ENCODE data around the gene MAP3K5. TPM values are rescaled to one million over a fixed set of nuclear protein-coding genes. Genes with fewer than 3 reads are reported as not detected.
A peak's percentile ranks its signal among the peaks of the same experiment; 100 is the strongest.

The MAP3K5 gene
- total RNA-seq, 1 experiment from 2014 or later, result 8.1 TPM

- POLR2A ChIA-PET, result no interaction called here
- Histone ChIP-seq H3K4me1 (ENCODE audit: control insufficient read depth, insufficient read depth, low read length) (peaks cover 4% of the 10 kb centered on the region; the same call in 1 of the 2 replicates), H3K4me3 (ENCODE audit: low read depth in 2 of 2, low read length in 2 of 2) (no peak overlapping the region), H3K9me3 (ENCODE audit: control insufficient read depth, insufficient read depth, low read depth, low read length) (no peaks in the 10 kb centered on the region), H3K27me3 (ENCODE audit: control insufficient read depth, insufficient read depth, low read length) (no peaks in the 10 kb centered on the region), H3K36me3 (ENCODE audit: control insufficient read depth, insufficient read depth, low read length) (no peaks in the 10 kb centered on the region), H3K27ac (ENCODE audit: low read length) (peak overlapping the region; percentile 44; the same call in 1 of the 2 replicates)
- TF ChIP-seq CTCF (IDR thresholded peaks at IDR 0.05) (no peak), REST (IDR thresholded peaks at IDR 0.05; ENCODE audit: insufficient read depth in 1 of 2, low read depth in 2 of 2, low read length in 1 of 2) (no peak), TCF7L2 (IDR thresholded peaks at IDR 0.05; ENCODE audit: low read depth, low read length) (no peak), POLR2AphosphoS5 (IDR thresholded peaks at IDR 0.05; ENCODE audit: low read depth, low read length) (no peak), SIN3A (IDR thresholded peaks at IDR 0.05; ENCODE audit: borderline replicate concordance, insufficient read depth, low read depth, low read length) (no peak)
- in situ Hi-C loops (cut with HindIII; ENCODE audit: low pct_unique_long_range_greater_than_20kb, low sequenced_read_pairs), result no loop called here
- no TSS peak for BruUV-seq (replicated peaks)
- CTCF ChIA-PET, result no interaction called here
- DNase-seq (ENCODE audit: low read depth, low spot score) (no peak), ATAC-seq (no peak)
- intact Hi-C loops (cut with micrococcal nuclease; ENCODE audit: unreplicated experiment), result loop anchor here (5.0 kb wide), 1 partner anchor 45 kb away; no protein-coding TSS in a partner anchor
Measured at GRCh38 chr6:136677344-136677743, 114.9 kb downstream of the MAP3K5 start.

- ChIA-PET POLR2A (no interaction called here), CTCF (no interaction called here)
- no peaks in the 10 kb centered on the region for H3K9me3 ChIP-seq (ENCODE audit: control insufficient read depth, insufficient read depth, low read depth, low read length)
- no peaks in the 10 kb centered on the region for H3K36me3 ChIP-seq (ENCODE audit: control insufficient read depth, insufficient read depth, low read length)
- DNase-seq (ENCODE audit: low read depth, low spot score), result no peak
- in situ Hi-C loops (cut with HindIII; ENCODE audit: low pct_unique_long_range_greater_than_20kb, low sequenced_read_pairs), result no loop called here
- peaks cover 4% of the 10 kb centered on the region; the same call in 1 of the 2 replicates for H3K4me1 ChIP-seq (ENCODE audit: control insufficient read depth, insufficient read depth, low read length)
- intact Hi-C loops (cut with micrococcal nuclease; ENCODE audit: unreplicated experiment), result loop anchor here (5.0 kb wide), 1 partner anchor 46 kb away; no protein-coding TSS in a partner anchor
- BruUV-seq (replicated peaks), result no TSS peak
- no peak for ATAC-seq
- no peak overlapping the region for H3K27ac ChIP-seq (ENCODE audit: low read length)
- TF ChIP-seq CTCF (IDR thresholded peaks at IDR 0.05) (no peak), POLR2AphosphoS5 (IDR thresholded peaks at IDR 0.05; ENCODE audit: low read depth, low read length) (no peak), REST (IDR thresholded peaks at IDR 0.05; ENCODE audit: insufficient read depth in 1 of 2, low read depth in 2 of 2, low read length in 1 of 2) (no peak), TCF7L2 (IDR thresholded peaks at IDR 0.05; ENCODE audit: low read depth, low read length) (no peak), SIN3A (IDR thresholded peaks at IDR 0.05; ENCODE audit: borderline replicate concordance, insufficient read depth, low read depth, low read length) (no peak)
- no peak overlapping the region for H3K4me3 ChIP-seq (ENCODE audit: low read depth in 2 of 2, low read length in 2 of 2)
- no peaks in the 10 kb centered on the region for H3K27me3 ChIP-seq (ENCODE audit: control insufficient read depth, insufficient read depth, low read length)
Measured at GRCh38 chr6:136676075-136676474, 116.2 kb downstream of the MAP3K5 start.

All from Panc1 (cell line).